ENCODE data around the gene GRIA4. TPM values are rescaled to one million over a fixed set of nuclear protein-coding genes. Genes with fewer than 3 reads are reported as not detected.

The GRIA4 gene
- polyA plus RNA-seq, 1 donor from 2014 or later, result 6.3 TPM

DNA sequence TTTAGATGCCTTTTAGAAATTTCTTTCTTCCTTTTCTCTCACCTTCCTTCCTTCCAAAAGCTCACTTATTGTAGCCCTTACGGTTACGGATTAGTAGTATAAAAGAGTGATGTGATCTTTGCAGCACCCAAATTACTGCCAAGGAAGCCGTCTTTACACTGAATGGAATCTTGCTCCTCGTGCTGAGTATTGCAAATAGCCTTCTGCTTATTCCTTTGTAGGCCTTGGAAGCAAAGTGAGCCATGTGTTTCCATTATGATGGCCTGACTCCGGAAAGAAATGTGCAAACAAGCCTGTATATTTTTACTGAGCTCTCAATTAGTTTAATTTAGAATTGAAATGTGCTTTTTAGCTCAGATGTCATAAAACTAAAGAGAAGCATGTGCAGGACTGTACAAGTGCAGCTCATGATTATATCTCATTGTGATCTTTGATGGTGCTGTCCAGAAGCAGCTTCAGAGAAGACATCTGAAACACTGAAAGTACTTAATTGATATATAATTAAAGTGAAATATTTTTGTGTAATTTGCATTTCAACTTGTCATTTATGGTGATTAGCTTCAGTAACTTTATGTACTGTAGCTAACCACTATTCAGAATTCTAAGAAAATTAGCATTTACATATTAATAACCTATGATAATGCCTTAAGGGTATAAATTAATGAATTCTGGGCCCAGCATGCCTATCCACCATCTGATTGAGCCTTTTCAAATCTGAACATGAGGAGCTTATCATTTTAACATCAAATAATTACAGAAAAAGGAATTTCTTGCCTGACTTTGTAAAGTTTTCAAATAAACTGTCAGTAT lies 129.3 kb downstream of the GRIA4 start:
- no peaks in the 10 kb centered on the region for H4K20me1 ChIP-seq (ENCODE audit: insufficient read depth)
- no peaks in the 10 kb centered on the region for H3K79me2 ChIP-seq (replicated peaks; ENCODE audit: insufficient read depth, low read length)
- H3K4me3 ChIP-seq (ENCODE audit: low read length), result no peak overlapping the region
- no peak overlapping the region for H3K4me2 ChIP-seq (ENCODE audit: low read length)
- no peak overlapping the region for H2AFZ ChIP-seq (ENCODE audit: low read depth, low read length)
- H3K36me3 ChIP-seq (ENCODE audit: insufficient read depth, low read length), result no peaks in the 10 kb centered on the region
- TF ChIP-seq EZH2 (IDR thresholded peaks at IDR 0.05; ENCODE audit: borderline replicate concordance, insufficient read depth, low read length, poor library complexity, severe bottlenecking), result no peak
- TF ChIP-seq POLR2AphosphoS5 (IDR thresholded peaks at IDR 0.05), result no peak
- no peak for TF ChIP-seq EP300 (conservative IDR thresholded peaks at IDR 0.05; ENCODE audit: poor library complexity, severe bottlenecking)
- TF ChIP-seq SMC3 (conservative IDR thresholded peaks at IDR 0.05; ENCODE audit: poor library complexity), result no peak
- TF ChIP-seq RAD21 (conservative IDR thresholded peaks at IDR 0.05), result no peak
- TF ChIP-seq, protein P1, sequence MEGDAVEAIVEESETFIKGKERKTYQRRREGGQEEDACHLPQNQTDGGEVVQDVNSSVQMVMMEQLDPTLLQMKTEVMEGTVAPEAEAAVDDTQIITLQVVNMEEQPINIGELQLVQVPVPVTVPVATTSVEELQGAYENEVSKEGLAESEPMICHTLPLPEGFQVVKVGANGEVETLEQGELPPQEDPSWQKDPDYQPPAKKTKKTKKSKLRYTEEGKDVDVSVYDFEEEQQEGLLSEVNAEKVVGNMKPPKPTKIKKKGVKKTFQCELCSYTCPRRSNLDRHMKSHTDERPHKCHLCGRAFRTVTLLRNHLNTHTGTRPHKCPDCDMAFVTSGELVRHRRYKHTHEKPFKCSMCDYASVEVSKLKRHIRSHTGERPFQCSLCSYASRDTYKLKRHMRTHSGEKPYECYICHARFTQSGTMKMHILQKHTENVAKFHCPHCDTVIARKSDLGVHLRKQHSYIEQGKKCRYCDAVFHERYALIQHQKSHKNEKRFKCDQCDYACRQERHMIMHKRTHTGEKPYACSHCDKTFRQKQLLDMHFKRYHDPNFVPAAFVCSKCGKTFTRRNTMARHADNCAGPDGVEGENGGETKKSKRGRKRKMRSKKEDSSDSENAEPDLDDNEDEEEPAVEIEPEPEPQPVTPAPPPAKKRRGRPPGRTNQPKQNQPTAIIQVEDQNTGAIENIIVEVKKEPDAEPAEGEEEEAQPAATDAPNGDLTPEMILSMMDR (IDR thresholded peaks at IDR 0.05; ENCODE audit: poor library complexity, severe bottlenecking), result no peak
- TF ChIP-seq, protein P2, sequence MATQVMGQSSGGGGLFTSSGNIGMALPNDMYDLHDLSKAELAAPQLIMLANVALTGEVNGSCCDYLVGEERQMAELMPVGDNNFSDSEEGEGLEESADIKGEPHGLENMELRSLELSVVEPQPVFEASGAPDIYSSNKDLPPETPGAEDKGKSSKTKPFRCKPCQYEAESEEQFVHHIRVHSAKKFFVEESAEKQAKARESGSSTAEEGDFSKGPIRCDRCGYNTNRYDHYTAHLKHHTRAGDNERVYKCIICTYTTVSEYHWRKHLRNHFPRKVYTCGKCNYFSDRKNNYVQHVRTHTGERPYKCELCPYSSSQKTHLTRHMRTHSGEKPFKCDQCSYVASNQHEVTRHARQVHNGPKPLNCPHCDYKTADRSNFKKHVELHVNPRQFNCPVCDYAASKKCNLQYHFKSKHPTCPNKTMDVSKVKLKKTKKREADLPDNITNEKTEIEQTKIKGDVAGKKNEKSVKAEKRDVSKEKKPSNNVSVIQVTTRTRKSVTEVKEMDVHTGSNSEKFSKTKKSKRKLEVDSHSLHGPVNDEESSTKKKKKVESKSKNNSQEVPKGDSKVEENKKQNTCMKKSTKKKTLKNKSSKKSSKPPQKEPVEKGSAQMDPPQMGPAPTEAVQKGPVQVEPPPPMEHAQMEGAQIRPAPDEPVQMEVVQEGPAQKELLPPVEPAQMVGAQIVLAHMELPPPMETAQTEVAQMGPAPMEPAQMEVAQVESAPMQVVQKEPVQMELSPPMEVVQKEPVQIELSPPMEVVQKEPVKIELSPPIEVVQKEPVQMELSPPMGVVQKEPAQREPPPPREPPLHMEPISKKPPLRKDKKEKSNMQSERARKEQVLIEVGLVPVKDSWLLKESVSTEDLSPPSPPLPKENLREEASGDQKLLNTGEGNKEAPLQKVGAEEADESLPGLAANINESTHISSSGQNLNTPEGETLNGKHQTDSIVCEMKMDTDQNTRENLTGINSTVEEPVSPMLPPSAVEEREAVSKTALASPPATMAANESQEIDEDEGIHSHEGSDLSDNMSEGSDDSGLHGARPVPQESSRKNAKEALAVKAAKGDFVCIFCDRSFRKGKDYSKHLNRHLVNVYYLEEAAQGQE (IDR thresholded peaks at IDR 0.05; ENCODE audit: borderline replicate concordance), result no peak
- no peak for TF ChIP-seq TAF1 (IDR thresholded peaks at IDR 0.05; ENCODE audit: low read depth)
- no peak for TF ChIP-seq MXI1 (conservative IDR thresholded peaks at IDR 0.05; ENCODE audit: poor library complexity, severe bottlenecking)
- no peaks in the 10 kb centered on the region for H3K27me3 ChIP-seq (ENCODE audit: insufficient read depth, low read depth, low read length)
- no peaks in the 10 kb centered on the region for H3K9me2 ChIP-seq (ENCODE audit: insufficient read depth, low read length)
- no peaks in the 10 kb centered on the region for H3K9me3 ChIP-seq (ENCODE audit: low read length)
- H3K9ac ChIP-seq (ENCODE audit: low read length), result no peak overlapping the region
- no peak overlapping the region for H3K27ac ChIP-seq (ENCODE audit: low read length)
- no peaks in the 10 kb centered on the region for H3F3A ChIP-seq (ENCODE audit: insufficient read depth, low read length, poor library complexity, severe bottlenecking)

DNA sequence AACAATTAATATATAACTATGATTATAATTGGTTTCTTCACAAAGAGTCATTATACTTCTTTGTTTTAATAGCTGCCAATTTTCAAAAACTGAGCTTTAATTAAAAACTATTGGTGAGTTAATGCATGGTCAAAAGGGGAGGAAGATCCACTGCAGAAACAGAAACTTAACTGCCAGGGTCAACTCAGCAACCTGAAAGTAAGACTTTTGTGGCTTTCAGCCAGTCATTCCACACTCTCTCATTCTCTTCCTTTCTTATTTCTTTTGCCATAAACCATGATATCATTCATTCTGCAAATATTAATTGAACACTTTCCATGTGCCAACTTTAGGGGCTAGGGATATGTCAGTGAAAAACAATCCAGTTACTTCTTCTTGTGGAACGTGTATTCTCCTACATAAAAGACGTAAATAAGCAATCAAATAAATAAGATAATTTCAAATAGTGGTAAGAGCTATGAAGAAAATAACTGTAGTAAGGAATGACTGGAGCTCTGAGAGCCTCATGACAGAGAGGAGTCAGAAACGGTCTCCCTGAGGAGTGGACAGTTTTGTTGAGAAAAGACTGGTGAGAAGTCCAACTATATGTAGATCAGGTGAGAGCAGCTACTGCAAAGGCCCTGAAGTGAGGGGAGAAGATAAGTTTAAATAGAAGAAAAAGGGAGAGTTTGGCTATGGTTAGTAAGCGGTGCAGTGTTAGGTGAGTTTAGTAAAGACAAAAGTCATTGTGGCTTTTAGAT lies 130.5 kb downstream of the GRIA4 start:
- Histone ChIP-seq H3K27me3 (ENCODE audit: insufficient read depth, low read depth, low read length) (no peaks in the 10 kb centered on the region), H3K9ac (ENCODE audit: low read length) (no peak overlapping the region), H3K79me2 (replicated peaks; ENCODE audit: insufficient read depth, low read length) (no peaks in the 10 kb centered on the region), H3K27ac (ENCODE audit: low read length) (no peak overlapping the region), H3F3A (ENCODE audit: insufficient read depth, low read length, poor library complexity, severe bottlenecking) (no peaks in the 10 kb centered on the region), H3K9me3 (ENCODE audit: low read length) (no peaks in the 10 kb centered on the region), H3K4me2 (ENCODE audit: low read length) (no peak overlapping the region), H3K9me2 (ENCODE audit: insufficient read depth, low read length) (no peaks in the 10 kb centered on the region), H3K36me3 (ENCODE audit: insufficient read depth, low read length) (no peaks in the 10 kb centered on the region), H3K4me3 (ENCODE audit: low read length) (no peak overlapping the region), H2AFZ (ENCODE audit: low read depth, low read length) (no peak overlapping the region), H4K20me1 (ENCODE audit: insufficient read depth) (no peaks in the 10 kb centered on the region)
- TF ChIP-seq, protein P1 (IDR thresholded peaks at IDR 0.05; ENCODE audit: poor library complexity, severe bottlenecking), result no peak
- no peak for TF ChIP-seq RAD21 (conservative IDR thresholded peaks at IDR 0.05)
- no peak for TF ChIP-seq EZH2 (IDR thresholded peaks at IDR 0.05; ENCODE audit: borderline replicate concordance, insufficient read depth, low read length, poor library complexity, severe bottlenecking)
- no peak for TF ChIP-seq TAF1 (IDR thresholded peaks at IDR 0.05; ENCODE audit: low read depth)
- TF ChIP-seq POLR2AphosphoS5 (IDR thresholded peaks at IDR 0.05), result no peak
- no peak for TF ChIP-seq EP300 (conservative IDR thresholded peaks at IDR 0.05; ENCODE audit: poor library complexity, severe bottlenecking)
- TF ChIP-seq MXI1 (conservative IDR thresholded peaks at IDR 0.05; ENCODE audit: poor library complexity, severe bottlenecking), result no peak

All from neural cell (in vitro differentiated cells).